ENCODE measurements around the gene PLXND1. TPM values are rescaled to one million over a fixed set of nuclear protein-coding genes. Genes with fewer than 3 reads are reported as not detected.

The PLXND1 gene
- total and polyA plus RNA-seq, 9 donors, result 21.6 to 120 (median 57.1) TPM

- WGBS, 3 donors, result 57 to 68% (median 57%) methylated on average over 8 of the region's 8 CpGs
- intact Hi-C loops (cut with DNase I), result loop anchor here in 2 of 4 donors (5.0 to 10.0 kb wide), 2 partner anchors 173 to 276 kb away; no protein-coding TSS in a partner anchor
- peaks cover 2% of the 10 kb centered on the region for H3K4me1 ChIP-seq (ENCODE audit: insufficient read depth)
- no peaks in the 10 kb centered on the region for H3K27me3 ChIP-seq
- TF ChIP-seq POLR2A (IDR thresholded peaks at IDR 0.05), result no peak
- TF ChIP-seq CTCF (IDR thresholded peaks at IDR 0.05), result no peak
- no peak for TF ChIP-seq EP300 (IDR thresholded peaks at IDR 0.05)
- H3K9me3 ChIP-seq, result no peaks in the 10 kb centered on the region
- H3K27ac ChIP-seq, result no peak overlapping the region
- H3K36me3 ChIP-seq, result no peaks in the 10 kb centered on the region
- H3K4me3 ChIP-seq, result no peak overlapping the region
- peak; percentile 36 to 59 (median 51) for DNase-seq
Measured at GRCh38 chr3:129651435-129652202, 45.1 kb upstream of the PLXND1 start.

DNA sequence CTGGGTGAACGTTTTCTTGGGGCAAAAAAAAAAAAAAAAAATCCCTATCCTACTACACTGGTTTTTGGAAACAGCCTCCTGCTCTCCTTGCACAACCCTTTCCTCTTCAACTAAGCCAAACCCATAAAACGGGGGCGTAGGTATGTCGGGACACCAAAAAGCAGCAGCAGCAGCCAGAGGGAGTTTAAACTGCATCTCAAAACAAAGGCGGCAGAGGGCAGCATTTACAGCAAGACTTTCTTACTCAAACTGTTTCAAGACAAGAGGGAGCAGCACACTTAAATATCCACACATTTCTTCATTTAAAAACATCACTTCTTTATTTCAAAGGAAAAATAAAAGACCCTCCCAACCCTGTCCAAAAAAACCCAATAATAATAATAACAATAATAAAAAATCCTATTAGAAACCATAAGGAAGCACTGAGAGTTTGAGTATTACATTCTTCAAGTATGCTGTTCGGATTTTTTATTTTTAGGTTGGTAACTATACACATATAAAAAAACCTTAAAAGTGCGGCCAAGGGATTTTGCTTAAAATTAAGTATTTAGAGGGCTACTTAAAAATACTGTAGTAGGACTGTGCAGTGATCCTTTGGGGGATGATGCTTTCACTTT lies 43.9 kb upstream of the PLXND1 start:
- intact Hi-C loops (cut with DNase I), result loop anchor here in 2 of 4 donors (5.0 to 10.0 kb wide), 2 partner anchors 174 to 277 kb away; no protein-coding TSS in a partner anchor
- no peak overlapping the region for H3K27ac ChIP-seq
- H3K4me3 ChIP-seq, result no peak overlapping the region
- DNase-seq, result peak; percentile 58 to 82 (median 72)
- 18 to 23% (median 21%) methylated on average over 7 of the region's 7 CpGs for WGBS, 3 donors
- TF ChIP-seq POLR2A (IDR thresholded peaks at IDR 0.05) (no peak), CTCF (IDR thresholded peaks at IDR 0.05) (peak in 2 of 3 donors; percentile 67)
- H3K4me1 ChIP-seq (ENCODE audit: insufficient read depth), result peaks cover 1% of the 10 kb centered on the region
- no peaks in the 10 kb centered on the region for H3K9me3 ChIP-seq
- no peaks in the 10 kb centered on the region for H3K27me3 ChIP-seq
- H3K36me3 ChIP-seq, result no peaks in the 10 kb centered on the region

DNA sequence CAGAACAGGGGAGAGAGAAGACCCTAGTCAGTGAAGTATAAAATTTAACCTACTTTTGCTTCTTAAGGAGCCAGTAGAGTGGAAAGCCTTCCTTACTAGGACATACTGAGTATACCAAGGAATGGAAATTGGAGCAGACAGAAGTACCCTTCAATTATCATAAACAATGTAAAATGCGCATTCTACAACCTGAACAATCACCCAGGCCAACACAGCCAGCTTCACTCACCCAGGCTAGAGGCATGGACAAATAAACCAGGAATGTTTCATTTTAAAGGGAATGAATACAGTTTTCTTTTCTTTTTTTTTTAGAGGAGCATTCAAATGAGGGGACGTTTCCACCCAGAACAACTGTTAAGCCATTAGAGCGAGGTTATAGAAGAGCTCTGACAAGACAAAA lies 41.9 kb upstream of the PLXND1 start:
- no peak for DNase-seq
- intact Hi-C loops (cut with DNase I), result loop anchor here in 3 of 4 donors (5.0 to 10.0 kb wide), 4 partner anchors 174 to 286 kb away; no protein-coding TSS in a partner anchor
- no peaks in the 10 kb centered on the region for H3K9me3 ChIP-seq
- no peak overlapping the region for H3K27ac ChIP-seq
- H3K36me3 ChIP-seq, result no peaks in the 10 kb centered on the region
- WGBS, 3 donors, result 85 to 90% (median 86%) methylated on average over 3 of the region's 3 CpGs
- no peak for TF ChIP-seq CTCF (IDR thresholded peaks at IDR 0.05)
- TF ChIP-seq POLR2A (IDR thresholded peaks at IDR 0.05), result no peak
- TF ChIP-seq EP300 (IDR thresholded peaks at IDR 0.05), result no peak
- peaks cover 1% of the 10 kb centered on the region for H3K4me1 ChIP-seq (ENCODE audit: insufficient read depth)
- H3K27me3 ChIP-seq, result no peaks in the 10 kb centered on the region
- no peak overlapping the region for H3K4me3 ChIP-seq

GRCh38 chr3:129645286-129645685 lies 38.8 kb upstream of the PLXND1 start:
- H3K27ac ChIP-seq, result no peak overlapping the region
- no peaks in the 10 kb centered on the region for H3K4me1 ChIP-seq (ENCODE audit: insufficient read depth)
- 68 to 77% (median 74%) methylated on average over 5 of the region's 5 CpGs for WGBS, 3 donors
- no peak for DNase-seq
- no peak overlapping the region for H3K4me3 ChIP-seq
- H3K9me3 ChIP-seq, result no peaks in the 10 kb centered on the region
- no peaks in the 10 kb centered on the region for H3K36me3 ChIP-seq
- no peak for TF ChIP-seq EP300 (IDR thresholded peaks at IDR 0.05)
- no peak for TF ChIP-seq POLR2A (IDR thresholded peaks at IDR 0.05)
- TF ChIP-seq CTCF (IDR thresholded peaks at IDR 0.05), result no peak
- intact Hi-C loops (cut with DNase I), result loop anchor here in 3 of 4 donors (5.0 to 10.0 kb wide), 4 partner anchors 177 to 290 kb away; no protein-coding TSS in a partner anchor
- no peaks in the 10 kb centered on the region for H3K27me3 ChIP-seq
